GM18508 (cell line): ENCODE data around the gene FAM171A2.
"Not testable (repeated sequence)": the region's sequence is repeated elsewhere in the genome, so short reads cannot be mapped to it uniquely, and the experiment has no call there.

Experiments used
- ATAC-seq: cut with Tn5 transposase; IDR thresholded peaks from one replicate; pipeline ENCODE4 v1.9.1; 2021; ENCODE audit warnings: moderate number of reproducible peaks; ENCODE audit not compliant: insufficient read depth, unreplicated experiment

Gene FAM171A2

GRCh38 chr17:44384281-44384822, 20.7 kb upstream of the FAM171A2 start:
- no peak for ATAC-seq

- no peak for ATAC-seq
Observed at GRCh38 chr17:44383861-44384260, 20.2 kb upstream of the FAM171A2 start.

GRCh38 chr17:44383363-44383762, 19.7 kb upstream of the FAM171A2 start:
- ATAC-seq, result no peak

GRCh38 chr17:44382917-44383316, 19.3 kb upstream of the FAM171A2 start:
- ATAC-seq, result no peak

GRCh38 chr17:44381810-44382305, 18.2 kb upstream of the FAM171A2 start:
- ATAC-seq, result no peak

GRCh38 chr17:44380767-44381166, 17.1 kb upstream of the FAM171A2 start:
- no peak for ATAC-seq

- no peak for ATAC-seq
Observed at GRCh38 chr17:44379887-44380286, 16.2 kb upstream of the FAM171A2 start.

GRCh38 chr17:44378171-44378705, 14.6 kb upstream of the FAM171A2 start:
- ATAC-seq, result no peak

- no peak for ATAC-seq
Observed at GRCh38 chr17:44376779-44377178, 13.1 kb upstream of the FAM171A2 start.

GRCh38 chr17:44376124-44376523, 12.5 kb upstream of the FAM171A2 start:
- no peak for ATAC-seq

GRCh38 chr17:44375196-44376017, 11.8 kb upstream of the FAM171A2 start:
- ATAC-seq, result no peak

- no peak for ATAC-seq
Observed at GRCh38 chr17:44374306-44375195, 10.9 kb upstream of the FAM171A2 start.

- no peak for ATAC-seq
Observed at GRCh38 chr17:44372036-44372435, 8.4 kb upstream of the FAM171A2 start.

- not testable (repeated sequence) for ATAC-seq
Observed at GRCh38 chr17:44369414-44370023, 5.9 kb upstream of the FAM171A2 start.

- ATAC-seq, result not testable (repeated sequence)
Observed at GRCh38 chr17:44368391-44369243, 5.0 kb upstream of the FAM171A2 start.

GRCh38 chr17:44367231-44367979, 3.8 kb upstream of the FAM171A2 start:
- no peak for ATAC-seq

- not testable (repeated sequence) for ATAC-seq
Observed at GRCh38 chr17:44365051-44365450, 1.4 kb upstream of the FAM171A2 start.

- no peak for ATAC-seq
Observed at GRCh38 chr17:44362949-44363612, 572 bp downstream of the FAM171A2 start.
